ENCODE data around the gene EPB41L3.
A peak's percentile ranks its signal among the peaks of the same experiment; 100 is the strongest.

GRCh38 chr18:5462227-5462626, 81.6 kb downstream of the EPB41L3 start:
- peak in 1 of 2 donors; percentile 31 for TF ChIP-seq EP300 (IDR thresholded peaks at IDR 0.05)
- TF ChIP-seq, protein P1, sequence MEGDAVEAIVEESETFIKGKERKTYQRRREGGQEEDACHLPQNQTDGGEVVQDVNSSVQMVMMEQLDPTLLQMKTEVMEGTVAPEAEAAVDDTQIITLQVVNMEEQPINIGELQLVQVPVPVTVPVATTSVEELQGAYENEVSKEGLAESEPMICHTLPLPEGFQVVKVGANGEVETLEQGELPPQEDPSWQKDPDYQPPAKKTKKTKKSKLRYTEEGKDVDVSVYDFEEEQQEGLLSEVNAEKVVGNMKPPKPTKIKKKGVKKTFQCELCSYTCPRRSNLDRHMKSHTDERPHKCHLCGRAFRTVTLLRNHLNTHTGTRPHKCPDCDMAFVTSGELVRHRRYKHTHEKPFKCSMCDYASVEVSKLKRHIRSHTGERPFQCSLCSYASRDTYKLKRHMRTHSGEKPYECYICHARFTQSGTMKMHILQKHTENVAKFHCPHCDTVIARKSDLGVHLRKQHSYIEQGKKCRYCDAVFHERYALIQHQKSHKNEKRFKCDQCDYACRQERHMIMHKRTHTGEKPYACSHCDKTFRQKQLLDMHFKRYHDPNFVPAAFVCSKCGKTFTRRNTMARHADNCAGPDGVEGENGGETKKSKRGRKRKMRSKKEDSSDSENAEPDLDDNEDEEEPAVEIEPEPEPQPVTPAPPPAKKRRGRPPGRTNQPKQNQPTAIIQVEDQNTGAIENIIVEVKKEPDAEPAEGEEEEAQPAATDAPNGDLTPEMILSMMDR (IDR thresholded peaks at IDR 0.05) = no peak
